ENCODE data around the gene DHRS7C. TPM values are rescaled to one million over a fixed set of nuclear protein-coding genes. Genes with fewer than 3 reads are reported as not detected.

The DHRS7C gene
- not detected in 2 replicates for total RNA-seq

GRCh38 chr17:9790889-9791876, at the start of gene DHRS7C:
DHRS7C (minus strand) TSS chr17:9791592; CDS start chr17:9791284, 308 bp downstream.

GRCh38 chr17:9825641-9826150, 34.3 kb upstream of the DHRS7C start, which contains the start of gene GLP2R:
GLP2R (plus strand) TSS chr17:9825924; CDS start chr17:9826064, 140 bp downstream.

GRCh38 chr17:9821921-9822320, 30.5 kb upstream of the DHRS7C start, which contains the start of gene GSG1L2:
GSG1L2 (minus strand) TSS chr17:9822079; CDS start chr17:9822071, 8 bp downstream.

Other genes starting within 250 kb of the DHRS7C start
- gene STX8, start 215.8 kb downstream of the DHRS7C start, total RNA-seq = 63.0 and 76.1 TPM in 2 replicates
- gene CFAP52, start 214.9 kb downstream of the DHRS7C start, total RNA-seq = 0.12 and 1.7 TPM in 2 replicates
- gene USP43, start 146.1 kb downstream of the DHRS7C start, total RNA-seq = not detected in 2 replicates
- gene GSG1L2, start 30.5 kb upstream of the DHRS7C start, total RNA-seq = not detected in 2 replicates
- 0.06 and 0.39 TPM in 2 replicates for gene GLP2R, start 34.3 kb upstream of the DHRS7C start, total RNA-seq
- not detected in 2 replicates for gene RCVRN, start 113.7 kb upstream of the DHRS7C start, total RNA-seq